ENCODE measurements around the gene ARHGAP28. TPM values are rescaled to one million over a fixed set of nuclear protein-coding genes. Genes with fewer than 3 reads are reported as not detected.

Gene ARHGAP28
- total RNA-seq, 3 donors from 2014 or later, result 7.3 to 13.0 (median 10.8) TPM

DNA sequence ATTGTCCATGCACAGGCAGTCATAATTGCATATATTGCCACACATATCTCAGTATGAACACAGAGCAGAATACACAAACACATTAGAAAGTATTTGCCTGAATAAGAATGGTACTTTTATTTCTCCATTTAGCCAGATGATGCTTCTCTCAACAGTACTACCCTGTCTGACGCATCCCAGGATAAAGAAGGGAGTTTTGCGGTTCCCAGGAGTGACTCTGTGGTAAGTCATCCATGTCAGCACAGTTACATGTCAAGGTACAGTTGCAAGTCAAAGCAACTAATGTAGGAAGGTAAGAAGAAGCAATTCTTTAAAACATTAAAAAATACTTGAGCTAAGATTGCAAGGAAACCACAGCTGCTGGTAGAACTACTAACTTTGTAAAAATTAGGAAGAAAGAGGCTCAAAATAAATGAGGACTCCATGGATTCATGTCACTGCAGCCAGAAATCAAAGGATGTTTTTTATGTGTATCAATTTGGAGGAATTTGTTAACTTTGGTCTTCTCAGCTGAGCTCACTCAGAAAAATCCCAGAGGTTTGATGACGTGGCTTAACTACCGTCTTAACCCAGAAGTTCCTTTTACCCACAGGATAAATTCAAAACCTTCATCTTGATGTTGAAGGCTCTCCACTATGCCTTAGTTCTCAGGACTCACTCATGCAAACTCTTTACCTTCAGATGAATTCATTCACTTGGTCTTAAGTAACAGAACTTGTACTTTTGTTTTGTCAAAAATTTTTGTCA lies 130.3 kb downstream of the ARHGAP28 start:
- Histone ChIP-seq H3K36me3 (no peaks in the 10 kb centered on the region), H3K4me3 (no peak overlapping the region), H3K4me1 (no peaks in the 10 kb centered on the region), H3K27me3 (no peaks in the 10 kb centered on the region), H3K9me3 (peaks cover 0 to 2% of the 10 kb centered on the region in 2 donors), H3K27ac (no peak overlapping the region)
- intact Hi-C loops (cut with DNase I; ENCODE audit: low total_unique reads), result no loop called here
- no peak for TF ChIP-seq POLR2A (IDR thresholded peaks at IDR 0.05)
- TF ChIP-seq, protein P1, sequence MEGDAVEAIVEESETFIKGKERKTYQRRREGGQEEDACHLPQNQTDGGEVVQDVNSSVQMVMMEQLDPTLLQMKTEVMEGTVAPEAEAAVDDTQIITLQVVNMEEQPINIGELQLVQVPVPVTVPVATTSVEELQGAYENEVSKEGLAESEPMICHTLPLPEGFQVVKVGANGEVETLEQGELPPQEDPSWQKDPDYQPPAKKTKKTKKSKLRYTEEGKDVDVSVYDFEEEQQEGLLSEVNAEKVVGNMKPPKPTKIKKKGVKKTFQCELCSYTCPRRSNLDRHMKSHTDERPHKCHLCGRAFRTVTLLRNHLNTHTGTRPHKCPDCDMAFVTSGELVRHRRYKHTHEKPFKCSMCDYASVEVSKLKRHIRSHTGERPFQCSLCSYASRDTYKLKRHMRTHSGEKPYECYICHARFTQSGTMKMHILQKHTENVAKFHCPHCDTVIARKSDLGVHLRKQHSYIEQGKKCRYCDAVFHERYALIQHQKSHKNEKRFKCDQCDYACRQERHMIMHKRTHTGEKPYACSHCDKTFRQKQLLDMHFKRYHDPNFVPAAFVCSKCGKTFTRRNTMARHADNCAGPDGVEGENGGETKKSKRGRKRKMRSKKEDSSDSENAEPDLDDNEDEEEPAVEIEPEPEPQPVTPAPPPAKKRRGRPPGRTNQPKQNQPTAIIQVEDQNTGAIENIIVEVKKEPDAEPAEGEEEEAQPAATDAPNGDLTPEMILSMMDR (IDR thresholded peaks at IDR 0.05), result no peak
- no peak for TF ChIP-seq POLR2AphosphoS5 (IDR thresholded peaks at IDR 0.05)
- DNase-seq (ENCODE audit: low spot score in 2 of 2), result no peak

DNA sequence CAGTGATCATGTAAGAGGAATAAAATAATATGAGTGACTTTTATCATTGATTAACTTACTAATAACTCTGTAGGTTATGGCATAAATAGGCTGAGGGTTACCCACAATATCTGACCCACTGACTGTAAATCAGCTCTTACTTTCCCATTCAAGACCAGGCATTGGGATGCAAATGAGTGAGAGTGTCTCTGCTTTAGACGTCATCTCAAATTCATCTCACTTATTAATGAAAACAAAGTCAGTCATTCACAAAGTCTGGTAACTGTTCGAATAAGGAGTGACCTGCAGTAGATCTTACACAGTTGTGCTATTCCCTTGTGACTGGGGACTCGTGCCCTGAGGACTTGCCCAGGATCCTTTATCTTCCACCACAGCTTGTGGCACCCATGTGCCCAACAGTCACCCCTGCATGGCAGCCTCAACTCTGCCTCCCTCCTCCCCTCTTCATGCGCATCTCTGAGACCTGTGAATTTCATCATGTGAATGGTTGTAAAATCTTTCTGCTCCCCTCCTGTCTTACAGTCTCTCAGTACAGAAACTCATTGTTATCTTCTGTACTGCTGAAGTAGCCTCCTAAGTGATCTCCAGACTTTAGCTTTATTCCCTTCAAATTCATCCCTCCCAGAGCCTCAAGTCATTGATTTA lies 131.4 kb downstream of the ARHGAP28 start:
- no peaks in the 10 kb centered on the region for H3K9me3 ChIP-seq
- no peaks in the 10 kb centered on the region for H3K27me3 ChIP-seq
- intact Hi-C loops (cut with DNase I; ENCODE audit: low total_unique reads), result no loop called here
- DNase-seq (ENCODE audit: low spot score in 2 of 2), result no peak
- H3K4me1 ChIP-seq, result no peaks in the 10 kb centered on the region
- H3K27ac ChIP-seq, result no peak overlapping the region
- no peaks in the 10 kb centered on the region for H3K36me3 ChIP-seq
- no peak for TF ChIP-seq POLR2AphosphoS5 (IDR thresholded peaks at IDR 0.05)
- TF ChIP-seq, protein P1 (IDR thresholded peaks at IDR 0.05), result no peak
- no peak for TF ChIP-seq POLR2A (IDR thresholded peaks at IDR 0.05)
- no peak overlapping the region for H3K4me3 ChIP-seq

DNA sequence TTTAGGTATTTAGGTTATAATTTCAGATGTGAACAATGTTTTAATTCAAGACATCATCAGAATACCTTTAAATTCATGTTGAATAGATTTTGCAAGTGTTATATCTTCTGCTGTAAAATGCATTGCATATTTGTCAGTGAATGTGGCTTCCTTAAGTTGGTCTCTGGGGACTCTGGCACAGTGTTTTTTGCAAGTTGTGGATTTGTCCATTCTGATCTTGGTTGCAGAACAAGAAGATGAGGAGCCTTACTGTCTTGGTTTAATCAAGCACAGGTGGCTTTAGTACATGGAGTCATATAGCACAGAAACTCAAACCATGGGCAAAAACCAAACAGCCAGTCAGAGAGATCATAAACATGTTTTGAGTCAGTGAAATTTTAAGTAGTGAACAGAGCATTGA lies 135.7 kb downstream of the ARHGAP28 start:
- intact Hi-C loops (cut with DNase I; ENCODE audit: low total_unique reads), result no loop called here
- H3K36me3 ChIP-seq, result no peaks in the 10 kb centered on the region
- no peaks in the 10 kb centered on the region for H3K27me3 ChIP-seq
- no peak for TF ChIP-seq POLR2A (IDR thresholded peaks at IDR 0.05)
- TF ChIP-seq, protein P1 (IDR thresholded peaks at IDR 0.05), result no peak
- no peak for TF ChIP-seq POLR2AphosphoS5 (IDR thresholded peaks at IDR 0.05)
- H3K4me1 ChIP-seq, result no peaks in the 10 kb centered on the region
- H3K9me3 ChIP-seq, result no peaks in the 10 kb centered on the region
- no peak overlapping the region for H3K4me3 ChIP-seq
- H3K27ac ChIP-seq, result no peak overlapping the region
- no peak for DNase-seq (ENCODE audit: low spot score in 2 of 2)

DNA sequence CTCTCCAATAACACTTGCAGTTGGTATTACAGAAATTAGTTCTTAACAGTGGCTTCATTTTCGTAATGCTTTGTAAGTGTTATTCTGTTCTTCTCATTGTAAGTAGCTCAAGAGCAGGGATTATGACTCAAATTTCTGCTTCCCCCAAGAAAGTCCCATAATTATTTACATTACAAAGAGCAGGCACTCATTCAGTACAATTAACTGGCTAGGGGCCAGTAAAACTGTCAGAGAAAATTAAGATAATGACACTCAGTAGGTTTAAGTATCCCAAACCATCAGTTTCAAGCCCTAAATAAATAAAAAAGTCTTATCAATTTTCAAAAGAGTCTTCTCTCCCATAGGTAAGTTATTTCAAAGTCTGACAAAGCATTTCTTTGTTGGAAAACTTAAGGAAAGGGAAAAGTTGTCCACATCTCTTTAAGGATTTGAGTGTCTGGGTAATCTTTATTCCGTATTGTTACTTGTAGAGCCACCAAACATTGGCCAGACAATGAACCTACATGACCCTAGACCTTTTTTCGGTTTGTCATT lies 137.1 kb downstream of the ARHGAP28 start:
- no peak for TF ChIP-seq POLR2AphosphoS5 (IDR thresholded peaks at IDR 0.05)
- TF ChIP-seq POLR2A (IDR thresholded peaks at IDR 0.05), result no peak
- TF ChIP-seq, protein P1 (IDR thresholded peaks at IDR 0.05), result no peak
- H3K4me3 ChIP-seq, result no peak overlapping the region
- intact Hi-C loops (cut with DNase I; ENCODE audit: low total_unique reads), result no loop called here
- DNase-seq (ENCODE audit: low spot score in 2 of 2), result no peak
- no peak overlapping the region for H3K27ac ChIP-seq
- H3K36me3 ChIP-seq, result no peaks in the 10 kb centered on the region
- no peaks in the 10 kb centered on the region for H3K27me3 ChIP-seq
- H3K9me3 ChIP-seq, result no peaks in the 10 kb centered on the region
- no peaks in the 10 kb centered on the region for H3K4me1 ChIP-seq

DNA sequence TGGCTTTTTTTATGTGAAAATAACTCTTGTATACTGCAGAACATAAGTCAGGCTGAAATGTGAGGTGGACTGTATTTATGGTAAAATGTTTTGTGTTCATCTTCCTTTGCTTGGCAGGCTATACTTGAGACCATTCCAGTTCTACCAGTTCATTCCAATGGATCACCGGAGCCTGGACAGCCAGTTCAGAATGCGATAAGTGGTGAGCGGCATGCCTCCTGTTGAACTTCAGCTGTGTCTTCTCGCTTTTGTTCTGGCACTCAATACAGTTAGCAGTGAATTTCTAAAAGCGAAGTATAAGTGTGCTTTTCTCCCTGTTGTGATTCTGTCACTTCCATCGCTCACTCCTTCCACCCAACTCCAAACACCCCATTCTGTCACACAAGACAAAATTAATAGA lies 138.5 kb downstream of the ARHGAP28 start:
- Histone ChIP-seq H3K36me3 (no peaks in the 10 kb centered on the region), H3K9me3 (no peaks in the 10 kb centered on the region), H3K27ac (no peak overlapping the region), H3K4me1 (no peaks in the 10 kb centered on the region), H3K4me3 (no peak overlapping the region), H3K27me3 (no peaks in the 10 kb centered on the region)
- intact Hi-C loops (cut with DNase I; ENCODE audit: low total_unique reads), result no loop called here
- DNase-seq (ENCODE audit: low spot score in 2 of 2), result no peak
- no peak for TF ChIP-seq POLR2A (IDR thresholded peaks at IDR 0.05)
- TF ChIP-seq, protein P1 (IDR thresholded peaks at IDR 0.05), result no peak
- TF ChIP-seq POLR2AphosphoS5 (IDR thresholded peaks at IDR 0.05), result no peak
